ENCODE measurements around the gene KCTD11. TPM values are rescaled to one million over a fixed set of nuclear protein-coding genes. Genes with fewer than 3 reads are reported as not detected.
"Not testable (repeated sequence)": the region's sequence is repeated elsewhere in the genome, so short reads cannot be mapped to it uniquely, and the experiment has no call there.

The KCTD11 gene
- total and polyA plus RNA-seq, 2 donors (not counting 1 experiment from before 2014, with no cell fraction given) = 4.3 to 13.4 TPM

DNA sequence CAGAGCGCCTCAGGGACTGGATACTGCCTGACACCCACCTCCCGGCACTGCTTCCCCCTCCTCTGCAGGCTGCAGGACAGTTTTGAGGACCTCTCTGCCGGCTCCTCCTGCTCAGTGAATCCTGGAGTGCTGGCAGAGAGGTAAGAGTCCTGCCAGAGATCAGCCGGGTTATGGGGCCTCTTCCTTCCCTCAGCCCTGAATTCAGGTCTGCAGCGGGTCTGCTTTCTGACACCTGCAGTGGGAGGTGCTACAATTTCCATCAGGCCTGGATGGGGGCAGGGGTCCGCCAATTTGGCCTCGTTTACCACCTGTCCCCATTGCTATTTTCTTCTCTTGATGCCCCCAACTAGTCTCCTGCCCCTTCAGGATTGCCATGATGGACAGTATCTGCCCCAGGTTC, 19.9 kb upstream of the KCTD11 start:
- no peak overlapping the region for H2AFZ ChIP-seq (ENCODE audit: insufficient read depth, low read depth, low read length, poor library complexity, severe bottlenecking)
- no peak overlapping the region for H3K4me3 ChIP-seq (ENCODE audit: control extremely low read depth in 1 of 5, extremely low read depth in 1 of 5, insufficient read depth in 1 of 5, low read depth in 2 of 5, low read length in 4 of 5)
- H3K9ac ChIP-seq (ENCODE audit: low read length) = no peak overlapping the region

DNA sequence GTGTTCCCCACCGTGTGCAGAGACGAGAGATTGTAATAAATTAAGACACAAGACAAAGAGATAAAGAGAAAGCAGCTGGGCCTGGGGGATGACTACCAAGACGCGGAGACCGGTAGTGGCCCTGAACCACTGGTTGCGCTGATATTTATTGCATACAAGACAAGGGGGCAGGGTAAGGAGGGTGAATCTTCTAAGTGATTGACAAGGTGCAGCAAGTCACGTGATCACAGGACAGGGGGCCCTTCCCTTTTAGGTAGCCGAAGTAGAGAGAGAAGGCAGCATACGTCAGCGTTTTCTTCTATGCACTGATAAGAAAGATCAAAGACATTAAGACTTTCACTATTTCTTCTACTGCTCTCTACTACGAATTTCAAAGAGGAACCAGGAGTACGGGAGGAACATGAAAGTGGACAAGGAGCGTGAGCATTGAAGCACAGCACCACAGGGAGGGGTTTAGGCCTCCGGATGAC, 19.3 kb upstream of the KCTD11 start:
- H2AFZ ChIP-seq (ENCODE audit: insufficient read depth, low read depth, low read length, poor library complexity, severe bottlenecking); H3K27me3 Mint-ChIP-seq; H3K4me3 ChIP-seq (ENCODE audit: control extremely low read depth in 1 of 5, extremely low read depth in 1 of 5, insufficient read depth in 1 of 5, low read depth in 2 of 5, low read length in 4 of 5); H3K36me3 ChIP-seq (replicated peaks in 1 of 2; ENCODE audit: control extremely low read depth in 1 of 2, control insufficient read depth in 1 of 2, extremely low read depth in 1 of 2, insufficient read depth in 2 of 2, low read length in 1 of 2); H3K9ac ChIP-seq (ENCODE audit: low read length); intact Hi-C loops (cut with micrococcal nuclease); H4K20me1 ChIP-seq (ENCODE audit: control insufficient read depth, insufficient read depth, low read length, poor library complexity, severe bottlenecking); H3K9me3 ChIP-seq (ENCODE audit: control extremely low read depth in 1 of 3, control insufficient read depth in 2 of 3, insufficient read depth in 1 of 3, low read length in 2 of 3); H3K9me3 Mint-ChIP-seq (ENCODE audit: insufficient read depth); ATAC-seq (ENCODE audit: low read depth); H3K27me3 ChIP-seq (replicated peaks in 1 of 4; ENCODE audit: control extremely low read depth in 1 of 4, control insufficient read depth in 3 of 4, insufficient read depth in 4 of 4, low read length in 3 of 4): not testable (repeated sequence)
- peak overlapping the region; percentile 44 for H3K4me2 ChIP-seq (replicated peaks; ENCODE audit: low read depth, low read length, poor library complexity, severe bottlenecking)
- H3K4me1 ChIP-seq (ENCODE audit: control insufficient read depth in 2 of 2, insufficient read depth in 2 of 2, low read length in 2 of 2) = peaks cover 36 to 68% of the 10 kb centered on the region in 2 donors
- peaks cover 55% of the 10 kb centered on the region for H3K79me2 ChIP-seq (ENCODE audit: control insufficient read depth, insufficient read depth, low read length)
- Mint-ChIP-seq H3K27ac (peak overlapping the region; percentile 89), H3K4me1 (peaks cover 60% of the 10 kb centered on the region), H3K4me3 (peak overlapping the region; percentile 70)
- WGBS (ENCODE audit: insufficient coverage) = 41% methylated on average over 5 of the region's 14 CpGs
- CTCF ChIA-PET = interaction anchor here (1.1 to 6.2 kb wide), 2 partner anchors 12 to 13 kb away, joined by 3 to 53 read pairs; no protein-coding TSS in a partner anchor
- peak overlapping the region in 1 of 2 donors; percentile 37 for H3K27ac ChIP-seq (ENCODE audit: low read length in 2 of 2)
- POLR2A ChIA-PET = interaction anchor here (0.9 kb wide), 1 partner anchor 19 kb away, joined by 4 read pairs; no protein-coding TSS in a partner anchor
- DNase-seq = peak; percentile 45

More for the DNA sequence above, 19.9 kb upstream of the KCTD11 start:
- no peak for ATAC-seq (ENCODE audit: low read depth)
- CTCF ChIA-PET = interaction anchor here (1.1 to 6.2 kb wide), 2 partner anchors 12 to 13 kb away, joined by 3 to 53 read pairs; no protein-coding TSS in a partner anchor
- Mint-ChIP-seq H3K4me3 (peak overlapping the region; percentile 70), H3K9me3 (ENCODE audit: insufficient read depth) (no peaks in the 10 kb centered on the region), H3K4me1 (peaks cover 57% of the 10 kb centered on the region), H3K27me3 (no peaks in the 10 kb centered on the region), H3K27ac (peak overlapping the region; percentile 89)
- H3K27ac ChIP-seq (ENCODE audit: low read length in 2 of 2) = peak overlapping the region; percentile 37 to 55
- TF ChIP-seq, protein P1, sequence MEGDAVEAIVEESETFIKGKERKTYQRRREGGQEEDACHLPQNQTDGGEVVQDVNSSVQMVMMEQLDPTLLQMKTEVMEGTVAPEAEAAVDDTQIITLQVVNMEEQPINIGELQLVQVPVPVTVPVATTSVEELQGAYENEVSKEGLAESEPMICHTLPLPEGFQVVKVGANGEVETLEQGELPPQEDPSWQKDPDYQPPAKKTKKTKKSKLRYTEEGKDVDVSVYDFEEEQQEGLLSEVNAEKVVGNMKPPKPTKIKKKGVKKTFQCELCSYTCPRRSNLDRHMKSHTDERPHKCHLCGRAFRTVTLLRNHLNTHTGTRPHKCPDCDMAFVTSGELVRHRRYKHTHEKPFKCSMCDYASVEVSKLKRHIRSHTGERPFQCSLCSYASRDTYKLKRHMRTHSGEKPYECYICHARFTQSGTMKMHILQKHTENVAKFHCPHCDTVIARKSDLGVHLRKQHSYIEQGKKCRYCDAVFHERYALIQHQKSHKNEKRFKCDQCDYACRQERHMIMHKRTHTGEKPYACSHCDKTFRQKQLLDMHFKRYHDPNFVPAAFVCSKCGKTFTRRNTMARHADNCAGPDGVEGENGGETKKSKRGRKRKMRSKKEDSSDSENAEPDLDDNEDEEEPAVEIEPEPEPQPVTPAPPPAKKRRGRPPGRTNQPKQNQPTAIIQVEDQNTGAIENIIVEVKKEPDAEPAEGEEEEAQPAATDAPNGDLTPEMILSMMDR (IDR thresholded peaks at IDR 0.05) = no peak
- TF ChIP-seq EZH2 (IDR thresholded peaks at IDR 0.05; ENCODE audit: borderline replicate concordance, insufficient read depth, low read depth, low read length, poor library complexity, severe bottlenecking) = no peak
- 13% methylated on average over 5 of the region's 7 CpGs for WGBS (ENCODE audit: insufficient coverage)
- peaks cover 5% of the 10 kb centered on the region for H4K20me1 ChIP-seq (ENCODE audit: control insufficient read depth, insufficient read depth, low read length, poor library complexity, severe bottlenecking)
- POLR2A ChIA-PET = interaction anchor here (0.9 kb wide), 1 partner anchor 19 kb away, joined by 4 read pairs; no protein-coding TSS in a partner anchor
- no peaks in the 10 kb centered on the region for H3K27me3 ChIP-seq (replicated peaks in 1 of 4; ENCODE audit: control extremely low read depth in 1 of 4, control insufficient read depth in 3 of 4, insufficient read depth in 4 of 4, low read length in 3 of 4)
- H3K4me1 ChIP-seq (ENCODE audit: control insufficient read depth in 2 of 2, insufficient read depth in 2 of 2, low read length in 2 of 2) = peaks cover 33 to 62% of the 10 kb centered on the region in 2 donors
- peaks cover 50% of the 10 kb centered on the region for H3K79me2 ChIP-seq (ENCODE audit: control insufficient read depth, insufficient read depth, low read length)
- intact Hi-C loops (cut with micrococcal nuclease) = no loop called here
- DNase-seq = no peak
- peak overlapping the region; percentile 44 for H3K4me2 ChIP-seq (replicated peaks; ENCODE audit: low read depth, low read length, poor library complexity, severe bottlenecking)
- no peaks in the 10 kb centered on the region for H3K36me3 ChIP-seq (replicated peaks in 1 of 2; ENCODE audit: control extremely low read depth in 1 of 2, control insufficient read depth in 1 of 2, extremely low read depth in 1 of 2, insufficient read depth in 2 of 2, low read length in 1 of 2)
- no peaks in the 10 kb centered on the region for H3K9me3 ChIP-seq (ENCODE audit: control extremely low read depth in 1 of 3, control insufficient read depth in 2 of 3, insufficient read depth in 1 of 3, low read length in 2 of 3)
